HepG2 (cell line): ENCODE measurements around the gene DNAI2. TPM values are rescaled to one million over a fixed set of nuclear protein-coding genes. Genes with fewer than 3 reads are reported as not detected.

Source experiments
- ATAC-seq: fragments of 200-7000 bp; cut with Tn5 transposase; 3 replicates; pipeline ENCODE4 v1.9.1; 2020; ENCODE audit warnings: mild to moderate bottlenecking, moderate library complexity
- BruUV-seq: library from RNA; stranded (reverse); fragments of 400-500 nt; replicated peaks from 2 replicates; lab custom pipeline; 2021; lab: Mats Ljungman, UMichigan
- CTCF ChIA-PET: fragments of 300-600 bp; formaldehyde crosslinking; extraction: SDS; loops from one replicate; lab custom pipeline; 2021; ENCODE audit warnings: low total read pairs, inconsistent platforms, low intra/inter-chr PET ratio; lab: Yijun Ruan, JAX
- POLR2A ChIA-PET: fragments of 350-600 bp; sonication (Branson Sonifier 250); formaldehyde crosslinking; loops from one replicate; lab custom pipeline; 2020; ENCODE audit warnings: antibody characterized with exemption, inconsistent platforms; lab: Yijun Ruan, JAX
- DNase-seq: peaks from one replicate; pipeline ENCODE4 v3.0.0-alpha.2; 2015; ENCODE audit warnings: low spot score
- FAIRE-seq: peaks from 3 replicates; lab custom pipeline; 2011; peaks lifted over from hg19 to GRCh38; lab: Jason Lieb, UNC
- H2AFZ ChIP-seq: one replicate; pipeline ENCODE4 v1.6.1; 2011; ENCODE audit warnings: low read length, inconsistent platforms
- H3K27ac ChIP-seq: fragments of 300-600 bp; 3 replicates; pipeline ENCODE4 v1.8.0; 2011; ENCODE audit warnings: mixed run types, mild to moderate bottlenecking, mixed read lengths, low read length, inconsistent platforms; ENCODE audit not compliant: insufficient read depth; ENCODE audit errors: extremely low read length
- H3K27me3 ChIP-seq, 2 experiments: fragments of 200-600 bp in 1 of 2; 2 replicates in 1 of 2; 3 replicates in 1 of 2; pipeline versions ENCODE4 v1.6.0 to v1.8.0; 2011; ENCODE audit warnings: low read length in 2 of 2, mild to moderate bottlenecking in 2 of 2, moderate library complexity in 2 of 2, inconsistent platforms in 1 of 2; ENCODE audit not compliant: insufficient read depth in 2 of 2, control insufficient read depth in 1 of 2
- H3K36me3 ChIP-seq, 2 experiments: fragments of 200-600 bp in 1 of 2; replicated peaks in 1 of 2; 2 replicates in 1 of 2; 3 replicates in 1 of 2; pipeline versions ENCODE4 v1.5.1 to v1.8.0; 2011; ENCODE audit warnings: low read length in 2 of 2, inconsistent platforms in 1 of 2; ENCODE audit not compliant: insufficient read depth in 2 of 2, control insufficient read depth in 1 of 2
- H3K4me1 ChIP-seq: 2 replicates; pipeline ENCODE4 v1.5.1; 2012; ENCODE audit warnings: low read length, inconsistent platforms; ENCODE audit not compliant: insufficient read depth
- H3K4me2 ChIP-seq: 2 replicates; pipeline ENCODE4 v1.6.0; 2011; ENCODE audit warnings: low read depth, low read length, inconsistent platforms
- H3K4me3 ChIP-seq, 3 experiments: fragments of 200-600 bp in 1 of 3; sonication (generic), shearing (Covaris generic) in 1 of 3; replicated peaks in 1 of 3; 2 replicates each; pipeline ENCODE4 v1.5.1; 2011 to 2016; ENCODE audit warnings: low read length in 3 of 3, inconsistent platforms in 2 of 3, low read depth in 2 of 3, mild to moderate bottlenecking in 2 of 3, control low read depth in 1 of 3, mixed read lengths in 1 of 3; ENCODE audit not compliant: insufficient read depth in 1 of 3
- H3K79me2 ChIP-seq: one replicate; pipeline ENCODE4 v1.6.1; 2011; ENCODE audit warnings: low read length, inconsistent platforms; ENCODE audit not compliant: insufficient read depth
- H3K9ac ChIP-seq: 2 replicates; pipeline ENCODE4 v1.6.0; 2011; ENCODE audit warnings: mild to moderate bottlenecking, low read depth, low read length, inconsistent platforms; ENCODE audit not compliant: insufficient read depth
- H3K9me3 ChIP-seq: 2 replicates; pipeline ENCODE4 v1.5.1; 2012; ENCODE audit warnings: mild to moderate bottlenecking, low read length
- H4K20me1 ChIP-seq: 2 replicates; pipeline ENCODE4 v1.6.0; 2011; ENCODE audit warnings: inconsistent platforms, mild to moderate bottlenecking, low read length, moderate library complexity; ENCODE audit not compliant: insufficient read depth
- EED ChIP-seq: sonication (generic); formaldehyde crosslinking; IDR thresholded peaks from 2 replicates; pipeline ENCODE4 v1.5.0; 2020; ENCODE audit warnings: mild to moderate bottlenecking, missing genetic modification reagents
- FOSL2 ChIP-seq: sonication (generic); formaldehyde crosslinking; IDR thresholded peaks from 2 replicates; pipeline ENCODE4 v1.4.0; 2020; ENCODE audit warnings: missing genetic modification reagents
- MTF2 ChIP-seq: sonication (generic); formaldehyde crosslinking; IDR thresholded peaks from 2 replicates; pipeline ENCODE4 v1.5.0; 2020; ENCODE audit warnings: missing genetic modification reagents, borderline replicate concordance
- RARA ChIP-seq: IDR thresholded peaks from 2 replicates; pipeline ENCODE4 v1.6.1; 2016; ENCODE audit warnings: missing genetic modification reagents, missing compliant biosample characterization
- RFX1 ChIP-seq: fragments of 450-650 bp; IDR thresholded peaks from 2 replicates; pipeline ENCODE4 v1.6.1; 2017
- WGBS: methylation state at CpG from one replicate; pipeline ENCODE4 v1.1.6; 2017; ENCODE audit warnings: low lambda C conversion rate; 5-methylcytosine and 5-hydroxymethylcytosine counted together
- in situ Hi-C: cut with HindIII; loops from 2 replicates; pipeline ENCODE4 v1.10.0; 2017; ENCODE audit warnings: low pct_unique_long_range_greater_than_20kb; ENCODE audit not compliant: extremely low pct_ligation_motif_present
- intact Hi-C: fragments of 100-400 bp; cut with micrococcal nuclease; formaldehyde crosslinking; loops from one replicate; pipeline ENCODE4 v1.10.0; 2022; ENCODE audit not compliant: unreplicated experiment
- polyA plus RNA-seq, 8 experiments: library from polyadenylated mRNA; depleted of rRNA in 3 of 8; stranded (reverse) in 7 of 8; unstranded in 1 of 8; fragments of >200 nt; fragmentation: Illumina TruSeq in 4 of 8; extraction: Trizol in 4 of 8; gene quantifications; 2 replicates each; pipeline versions ENCODE4 v1.2.1 to v1.2.3, GENCODE V29; 2011 to 2016; ENCODE audit warnings: low read depth in 4 of 8, missing spikeins in 1 of 8, mixed read lengths in 1 of 8; ENCODE audit not compliant: insufficient read depth in 1 of 8
- total RNA-seq, 5 experiments: library from RNA; depleted of rRNA; stranded (reverse); fragments of >200 nt; fragmentation: Illumina TruSeq; extraction: Trizol; gene quantifications; 2 replicates each; pipeline ENCODE4 v1.2.3, GENCODE V29; 2016; ENCODE audit warnings: low read depth in 1 of 5

DNAI2 gene
- total and polyA plus RNA-seq, 2 of the 13 experiments (the other 11 are each of a cell fraction or from before 2014, with no cell fraction given), result not detected

DNA sequence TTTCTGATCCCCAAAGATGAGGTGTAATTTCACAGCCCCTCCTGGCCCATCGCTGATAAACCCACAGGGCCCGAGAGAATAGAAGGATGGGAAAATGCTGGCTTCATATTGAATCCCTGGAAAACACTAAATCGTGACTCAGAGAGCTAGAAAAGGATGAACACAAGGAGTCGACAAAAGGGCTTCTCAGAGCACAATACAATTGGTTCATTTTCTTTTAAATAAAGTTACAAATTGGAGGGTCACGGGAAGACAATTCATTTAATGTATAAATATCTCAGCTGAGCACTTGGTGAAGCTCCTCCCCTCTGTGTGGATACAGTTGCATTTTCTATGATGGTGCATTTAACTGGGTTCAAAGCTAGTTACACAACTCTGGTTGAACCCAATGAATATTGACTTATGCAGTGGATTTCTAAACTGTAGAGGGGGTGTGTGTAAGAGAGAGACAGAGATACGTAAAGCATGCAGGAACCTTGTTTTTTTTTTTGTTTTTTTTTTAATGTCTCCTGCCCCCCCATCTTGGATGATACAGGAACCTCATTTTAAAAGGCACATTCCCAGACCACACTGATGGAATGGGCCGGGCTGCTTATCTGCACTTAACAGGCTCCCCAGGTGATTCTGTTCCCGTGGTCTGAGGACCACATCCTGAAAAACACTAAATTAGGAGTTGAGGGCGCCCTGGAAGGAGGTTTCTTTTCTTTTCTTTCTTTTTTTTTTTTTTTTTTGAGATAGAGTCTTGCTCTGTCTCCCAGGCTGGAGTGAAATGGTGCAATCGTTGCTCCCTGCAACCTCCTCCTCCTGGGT is 46.6 kb upstream of the DNAI2 start:
- Histone ChIP-seq H3K9ac (no peak overlapping the region), H3K27me3 (peaks cover 0 to 2% of the 10 kb centered on the region in 2 experiments; a peak in 1 of 5 replicates), H3K4me1 (0 out of 2 replicates have a peak, but pooled peaks cover 10% of the 10 kb centered on the region), H3K27ac (no peak overlapping the region), H3K4me2 (no peak overlapping the region), H3K36me3 (no peaks in the 10 kb centered on the region), H3K79me2 (no peaks in the 10 kb centered on the region), H3K4me3 (no peak overlapping the region), H2AFZ (no peak overlapping the region), H4K20me1 (no peaks in the 10 kb centered on the region), H3K9me3 (no peaks in the 10 kb centered on the region)
- FAIRE-seq, result no peak
- CTCF ChIA-PET, result no interaction called here
- POLR2A ChIA-PET, result no interaction called here
- no TSS peak for BruUV-seq
- no peak for ATAC-seq
- in situ Hi-C loops, result no loop called here
- intact Hi-C loops, result no loop called here
- DNase-seq, result no peak
- TF ChIP-seq MTF2 (CRISPR knock-in tag) (no peak), RFX1 (no peak)
- WGBS, result 45% methylated on average over 10 of the region's 10 CpGs

DNA sequence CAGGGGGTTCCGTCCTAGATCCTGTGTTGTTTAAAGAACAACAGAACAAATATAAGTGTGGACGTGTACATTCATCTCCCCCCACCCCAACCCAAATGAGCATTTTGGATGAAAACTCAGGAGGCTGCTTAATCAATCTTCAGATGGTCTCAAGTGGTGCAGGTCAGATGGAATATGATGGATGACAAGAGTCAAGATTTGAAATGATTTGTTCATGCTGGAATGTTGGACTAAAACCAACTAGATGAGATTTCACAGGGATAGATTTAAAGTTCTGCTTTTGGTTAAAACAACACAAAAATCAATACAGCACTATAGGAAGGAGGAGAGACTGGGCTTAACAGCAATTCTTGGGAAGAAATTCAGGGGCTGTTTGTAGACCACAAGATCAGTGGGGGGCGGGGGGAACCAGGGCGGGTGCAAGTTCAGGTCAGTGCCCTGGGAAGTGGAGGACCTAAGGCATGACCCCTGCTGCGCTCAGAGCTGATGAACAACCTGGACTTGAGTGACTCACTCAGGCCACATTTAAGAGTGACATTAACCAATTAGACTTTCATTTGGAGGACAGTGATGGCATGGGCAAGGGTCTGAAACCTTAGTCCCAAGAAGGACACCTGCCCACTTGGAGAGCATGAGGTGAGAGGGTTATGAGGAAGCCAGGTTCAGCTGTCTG is 45.6 kb upstream of the DNAI2 start:
- FAIRE-seq (no peak), ATAC-seq (no peak), DNase-seq (no peak)
- Histone ChIP-seq H3K79me2 (no peaks in the 10 kb centered on the region), H3K4me1 (0 out of 2 replicates have a peak, but pooled peaks cover 10% of the 10 kb centered on the region), H3K36me3 (no peaks in the 10 kb centered on the region), H3K9me3 (no peaks in the 10 kb centered on the region), H3K9ac (no peak overlapping the region), H3K4me2 (no peak overlapping the region), H3K27me3 (peaks cover 0 to 4% of the 10 kb centered on the region in 2 experiments; a peak in 1 of 5 replicates), H4K20me1 (no peaks in the 10 kb centered on the region), H3K27ac (no peak overlapping the region), H2AFZ (no peak overlapping the region), H3K4me3 (no peak overlapping the region)
- in situ Hi-C loops (no loop called here), intact Hi-C loops (no loop called here)
- ChIA-PET CTCF (no interaction called here), POLR2A (no interaction called here)
- no TSS peak for BruUV-seq
- 13% methylated on average over 5 of the region's 5 CpGs for whole genome bisulfite sequencing
- 0 out of 2 replicates have a peak, but pooled peaks have one; percentile 9 for TF ChIP-seq FOSL2 (CRISPR knock-in tag)
- TF ChIP-seq RARA (CRISPR knock-in tag), result peak; percentile 52; the same call in 1 of the 2 replicates
- no peak for TF ChIP-seq EED (CRISPR knock-in tag)
